Stimulated activated CD4-positive, alpha-beta T cell treated with anti-CD3 and anti-CD28 coated beads, Interleukin-1b, Interleukin-23, amount 100 ng/mL, for 4 hours (primary cell): ENCODE measurements around the gene ARHGAP32.
A peak's percentile ranks its signal among the peaks of the same experiment; 100 is the strongest.
"Not testable (repeated sequence)": the region's sequence is repeated elsewhere in the genome, so short reads cannot be mapped to it uniquely, and the experiment has no call there.

Source experiments
- DNase-seq, 2 donors: peaks; one replicate each; pipeline ENCODE4 v3.0.0-alpha.2; 2020; ENCODE audit warnings: low read depth in 2 of 2

Gene ARHGAP32

DNA sequence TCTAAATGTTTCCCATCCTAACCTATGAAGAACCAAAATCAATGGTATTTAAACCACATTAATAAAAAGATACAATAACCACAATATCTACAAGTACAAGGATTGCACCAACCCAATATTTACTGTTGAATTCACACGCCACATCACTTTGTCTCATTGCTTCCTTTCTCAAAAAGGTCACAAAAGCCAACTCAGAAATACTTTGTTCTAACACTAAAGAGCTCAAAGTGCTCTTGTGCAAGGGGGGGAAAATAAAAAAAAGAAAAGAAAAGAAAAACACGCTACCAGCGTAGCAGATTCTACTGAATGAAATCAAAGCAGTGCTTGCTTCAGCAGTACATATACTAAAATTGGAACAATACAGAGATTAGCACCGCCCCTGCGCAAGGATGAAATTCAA, 10.5 kb upstream of the ARHGAP32 start:
- no peak for DNase-seq

GRCh38 chr11:129195682-129196081, 3.6 kb upstream of the ARHGAP32 start:
- DNase-seq, result no peak

DNA sequence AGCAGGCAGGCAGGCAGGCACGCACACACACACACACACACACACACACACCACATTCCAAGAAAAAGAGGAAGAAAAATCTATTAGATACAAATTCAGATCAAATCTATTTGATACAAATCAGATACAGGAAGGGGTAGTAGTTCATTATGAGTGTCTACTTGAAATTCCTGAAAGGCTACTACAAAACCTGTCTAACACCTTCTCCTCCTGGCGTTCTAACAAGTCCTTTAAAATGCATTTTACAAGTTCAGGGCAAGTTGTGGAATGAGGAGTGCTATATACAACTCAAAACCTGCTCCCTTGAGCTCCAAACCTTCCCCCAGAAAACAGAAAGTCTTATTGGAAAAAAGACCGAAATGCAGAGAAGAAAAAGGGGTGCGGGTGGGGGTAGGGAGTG, 476 bp downstream of the ARHGAP32 start:
- no peak for DNase-seq

DNA sequence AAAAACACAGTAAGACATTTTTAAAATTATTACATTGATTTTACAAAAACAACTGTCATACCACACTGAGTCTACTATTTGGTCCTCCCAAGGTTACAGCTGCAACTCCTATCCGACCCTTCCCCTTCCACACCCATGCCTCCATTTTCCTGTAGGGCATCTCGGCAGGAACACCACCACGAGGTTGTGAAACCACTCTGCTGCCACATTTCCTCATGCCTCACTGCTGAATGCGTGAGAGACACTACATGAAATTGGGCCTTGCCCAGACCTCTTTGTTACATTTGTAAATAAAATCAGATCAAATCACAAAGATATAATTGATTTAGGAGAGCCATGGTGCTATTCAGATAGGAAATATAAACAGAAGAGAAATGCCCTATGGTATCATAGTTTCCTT, 2.0 kb downstream of the ARHGAP32 start:
- DNase-seq, result no peak

GRCh38 chr11:129189646-129190045, 2.5 kb downstream of the ARHGAP32 start:
- no peak for DNase-seq

DNA sequence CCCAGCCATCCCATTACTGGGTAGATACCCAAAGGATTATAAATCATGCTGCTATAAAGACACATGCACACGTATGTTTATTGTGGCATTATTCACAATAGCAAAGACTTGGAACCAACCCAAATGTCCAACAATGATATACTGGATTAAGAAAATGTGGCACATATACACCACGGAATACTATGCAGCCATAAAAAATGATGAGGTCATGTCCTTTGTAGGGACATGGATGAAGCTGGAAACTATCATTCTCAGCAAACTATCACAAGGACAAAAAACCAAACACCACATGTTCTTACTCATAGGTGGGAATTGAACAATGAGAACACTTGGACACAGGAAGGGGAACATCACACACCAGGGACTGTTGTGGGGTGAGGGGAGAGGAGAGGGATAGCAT, 7.0 kb downstream of the ARHGAP32 start:
- DNase-seq, result not testable (repeated sequence)

- DNase-seq, result no peak
These were observed 7.5 kb downstream of the ARHGAP32 start for GRCh38 chr11:129184581-129184980.

DNA sequence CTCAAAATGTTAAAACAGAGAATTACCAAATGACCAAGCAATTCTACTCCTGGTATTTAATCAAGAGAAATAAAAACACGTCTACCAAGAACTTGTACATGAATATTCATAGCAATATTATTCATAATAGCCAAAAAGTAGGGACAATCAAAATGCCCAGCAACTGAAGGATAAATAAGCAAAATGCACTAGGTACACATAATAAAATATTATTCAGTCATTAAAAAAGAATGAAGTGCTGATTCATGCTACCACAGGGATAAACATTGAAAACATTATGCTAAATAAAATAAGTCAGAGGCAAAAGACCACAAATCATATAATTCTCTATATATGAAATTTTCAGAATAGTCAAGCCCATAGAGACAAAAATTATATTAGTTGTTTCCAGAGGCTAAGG, 24.8 kb downstream of the ARHGAP32 start:
- DNase-seq, result no peak

- no peak for DNase-seq
These were observed 28.4 kb downstream of the ARHGAP32 start for GRCh38 chr11:129163714-129164164.

- DNase-seq, result not testable (repeated sequence)
These were observed 35.0 kb downstream of the ARHGAP32 start for GRCh38 chr11:129157080-129157479.

DNA sequence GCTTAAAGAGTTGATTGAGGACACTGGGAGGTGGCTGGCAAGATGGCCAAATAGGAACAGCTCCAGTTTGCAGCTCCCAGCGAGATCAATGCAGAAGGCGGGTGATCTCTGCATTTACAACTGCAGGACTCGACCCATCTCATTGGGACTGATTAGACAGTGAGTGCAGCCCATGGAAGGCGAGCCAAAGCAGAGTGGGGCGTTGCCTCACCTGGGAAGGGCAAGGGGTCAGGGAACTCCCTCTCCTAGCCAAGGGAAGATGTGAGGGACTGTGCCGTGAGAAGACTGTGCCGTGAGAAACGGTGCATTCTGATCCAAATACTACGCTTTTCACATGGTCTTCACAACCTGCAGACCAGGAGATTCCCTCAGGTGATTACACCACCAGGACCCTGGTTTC, 36.4 kb downstream of the ARHGAP32 start:
- no peak for DNase-seq

DNA sequence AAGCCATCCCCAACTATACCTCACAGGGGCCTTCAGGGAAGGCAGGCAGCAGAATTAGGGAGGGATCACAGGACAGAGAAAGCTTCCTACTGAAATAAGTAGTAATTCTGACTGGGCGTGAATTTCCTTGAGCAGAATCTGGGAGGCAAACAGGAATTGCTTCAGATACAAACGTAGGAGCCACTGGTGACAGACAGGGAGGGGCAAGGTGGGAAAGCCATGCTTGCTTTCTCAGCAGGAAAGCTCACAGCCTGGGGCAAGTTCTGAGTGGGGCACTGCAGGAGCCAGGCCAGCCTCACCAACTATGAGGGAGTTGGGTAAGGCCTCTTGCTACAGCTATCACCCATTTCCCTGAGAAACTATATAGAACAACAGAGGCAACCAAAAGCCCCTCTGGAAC, 43.6 kb downstream of the ARHGAP32 start:
- no peak for DNase-seq

DNA sequence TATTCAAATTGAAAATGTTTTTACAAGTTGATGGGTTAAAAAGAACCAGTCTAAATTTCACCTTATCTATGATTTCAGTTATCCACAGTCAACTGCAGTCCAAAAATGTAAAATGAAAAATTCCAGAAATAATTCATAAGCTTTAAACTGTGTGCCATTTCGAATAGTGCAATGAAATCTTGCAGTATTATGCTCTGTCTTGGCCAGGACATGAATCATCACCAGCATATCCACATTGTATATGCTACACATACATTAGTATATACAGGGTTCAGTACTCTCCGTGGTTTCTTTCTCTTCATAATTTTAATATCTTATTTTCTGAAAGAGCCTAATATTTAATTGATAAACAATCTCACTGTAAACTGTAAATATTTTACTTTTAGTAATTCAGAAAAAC, 45.9 kb downstream of the ARHGAP32 start:
- DNase-seq, result no peak

DNA sequence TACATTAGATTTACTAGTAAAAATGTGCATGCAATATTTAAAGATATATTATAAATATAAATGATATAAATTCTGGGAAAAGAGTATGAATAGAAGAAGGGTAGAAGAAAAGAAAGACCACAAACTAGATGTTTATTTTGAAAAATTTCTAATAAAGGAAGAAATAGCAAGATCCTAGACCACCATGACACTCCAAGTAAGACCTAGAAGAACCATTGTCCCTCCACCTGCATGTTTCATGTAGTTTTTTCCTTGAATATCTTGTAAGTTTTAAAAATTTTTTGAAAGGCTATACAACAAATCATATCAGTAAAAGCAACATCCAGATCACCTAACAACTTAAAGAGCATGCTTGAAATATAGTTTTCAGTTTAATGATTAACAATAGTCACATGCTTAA, 46.8 kb downstream of the ARHGAP32 start:
- DNase-seq, result no peak

DNA sequence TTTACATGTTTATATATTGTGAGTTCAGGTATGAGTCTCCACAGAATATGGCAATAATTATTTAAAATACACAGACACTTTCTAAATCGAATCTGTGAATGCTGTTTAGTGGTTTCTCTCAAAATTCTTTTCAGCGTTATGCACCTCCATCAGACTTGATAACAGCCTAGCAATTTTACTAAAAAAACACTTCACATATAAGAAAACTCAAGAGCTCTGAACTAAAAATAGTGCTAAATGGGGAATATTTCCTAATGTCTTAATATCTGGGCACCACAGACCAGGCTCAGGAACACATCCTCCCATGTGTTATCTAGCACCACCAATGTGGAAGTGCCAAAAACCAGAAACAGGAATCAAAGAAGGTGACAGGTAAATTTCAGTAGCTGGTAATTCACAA, 47.9 kb downstream of the ARHGAP32 start:
- DNase-seq, result no peak

DNA sequence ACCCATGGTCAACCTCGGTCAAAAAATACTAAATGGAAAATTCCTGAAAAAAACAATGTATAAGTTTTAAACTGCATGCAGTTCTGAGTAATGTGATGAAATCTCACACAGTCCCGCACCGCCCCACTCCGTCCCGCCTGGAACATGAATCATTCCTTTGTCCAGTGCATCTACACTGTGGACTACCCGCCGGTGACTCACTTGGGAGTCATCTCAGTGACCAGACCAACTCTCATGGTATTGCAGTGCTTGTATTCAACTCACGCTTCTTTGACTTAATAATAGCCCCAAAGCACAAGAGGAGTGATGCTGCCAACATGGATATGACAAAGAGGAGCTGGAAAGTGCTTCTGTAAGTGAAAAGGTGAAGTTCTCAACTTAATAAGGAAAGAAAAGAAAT, 48.8 kb downstream of the ARHGAP32 start:
- DNase-seq, result peak in 1 of 2 donors; percentile 1

GRCh38 chr11:129141748-129142523, 50.2 kb downstream of the ARHGAP32 start:
- no peak for DNase-seq

- no peak for DNase-seq
These were observed 60.8 kb downstream of the ARHGAP32 start for GRCh38 chr11:129131316-129131715.

GRCh38 chr11:129128881-129129620, 63.1 kb downstream of the ARHGAP32 start:
- not testable (repeated sequence) for DNase-seq

DNA sequence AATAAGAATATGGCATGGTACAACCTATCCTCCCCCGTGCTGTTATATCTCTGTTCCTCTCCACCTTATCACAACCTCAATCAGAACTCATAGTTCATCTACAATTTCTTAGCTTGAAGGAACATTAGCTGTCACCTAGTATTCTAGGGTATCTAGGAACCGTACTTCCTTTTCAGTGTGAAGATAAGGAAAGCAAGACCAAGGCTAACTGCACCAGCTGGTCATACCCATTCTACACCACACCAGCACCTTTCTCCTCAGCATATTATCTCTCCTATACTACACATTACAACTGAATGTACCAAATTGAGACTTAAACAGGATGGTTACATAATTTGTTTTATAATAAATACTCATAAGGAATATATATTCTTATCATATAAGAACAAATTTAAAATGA, 73.1 kb downstream of the ARHGAP32 start:
- no peak for DNase-seq

- peak; percentile 4 to 37 for DNase-seq
These were observed 74.4 kb downstream of the ARHGAP32 start for GRCh38 chr11:129117595-129118350.
